HFF-Myc (cell line): ENCODE results near the gene SHROOM2.

Experiments
- DNase-seq: peaks from one replicate; pipeline ENCODE4 v3.0.0-alpha.2; 2011; ENCODE audit warnings: low read depth; ENCODE audit errors: extremely low read depth
- H3K4me3 ChIP-seq: replicated peaks from 2 replicates; pipeline ENCODE4 v1.5.1; 2011; ENCODE audit warnings: low read depth, mild to moderate bottlenecking, control low read depth, low read length
- TF ChIP-seq, protein P1 (sequence below): IDR thresholded peaks from 2 replicates; pipeline ENCODE4 v1.5.1; 2012; ENCODE audit warnings: mild to moderate bottlenecking, low read depth, low read length, control low read depth; ENCODE audit errors: missing control alignments

The SHROOM2 gene

DNA sequence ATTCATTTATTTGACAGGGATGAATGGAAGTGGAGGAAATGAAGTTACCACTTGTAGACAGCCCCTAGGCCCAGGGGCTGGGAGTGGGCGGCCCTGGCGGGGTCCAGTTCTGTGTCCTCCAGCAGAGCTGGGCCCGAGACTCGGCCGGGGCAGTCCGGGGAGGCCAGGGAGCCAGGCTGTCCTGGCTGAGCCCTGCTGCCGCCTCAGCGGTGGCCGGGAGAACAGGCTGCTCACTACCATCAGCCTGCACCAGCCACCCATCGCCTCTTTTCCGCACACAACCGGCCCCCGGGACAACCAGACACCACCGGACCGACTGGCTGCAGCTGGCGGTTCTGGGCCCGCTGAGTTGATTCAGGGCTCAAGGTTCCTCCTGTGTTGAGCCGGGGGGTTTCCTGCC is 206.5 kb downstream of the SHROOM2 start:
- no peak for DNase-seq
- no peak overlapping the region for H3K4me3 ChIP-seq
- TF ChIP-seq, protein P1, sequence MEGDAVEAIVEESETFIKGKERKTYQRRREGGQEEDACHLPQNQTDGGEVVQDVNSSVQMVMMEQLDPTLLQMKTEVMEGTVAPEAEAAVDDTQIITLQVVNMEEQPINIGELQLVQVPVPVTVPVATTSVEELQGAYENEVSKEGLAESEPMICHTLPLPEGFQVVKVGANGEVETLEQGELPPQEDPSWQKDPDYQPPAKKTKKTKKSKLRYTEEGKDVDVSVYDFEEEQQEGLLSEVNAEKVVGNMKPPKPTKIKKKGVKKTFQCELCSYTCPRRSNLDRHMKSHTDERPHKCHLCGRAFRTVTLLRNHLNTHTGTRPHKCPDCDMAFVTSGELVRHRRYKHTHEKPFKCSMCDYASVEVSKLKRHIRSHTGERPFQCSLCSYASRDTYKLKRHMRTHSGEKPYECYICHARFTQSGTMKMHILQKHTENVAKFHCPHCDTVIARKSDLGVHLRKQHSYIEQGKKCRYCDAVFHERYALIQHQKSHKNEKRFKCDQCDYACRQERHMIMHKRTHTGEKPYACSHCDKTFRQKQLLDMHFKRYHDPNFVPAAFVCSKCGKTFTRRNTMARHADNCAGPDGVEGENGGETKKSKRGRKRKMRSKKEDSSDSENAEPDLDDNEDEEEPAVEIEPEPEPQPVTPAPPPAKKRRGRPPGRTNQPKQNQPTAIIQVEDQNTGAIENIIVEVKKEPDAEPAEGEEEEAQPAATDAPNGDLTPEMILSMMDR = no peak

DNA sequence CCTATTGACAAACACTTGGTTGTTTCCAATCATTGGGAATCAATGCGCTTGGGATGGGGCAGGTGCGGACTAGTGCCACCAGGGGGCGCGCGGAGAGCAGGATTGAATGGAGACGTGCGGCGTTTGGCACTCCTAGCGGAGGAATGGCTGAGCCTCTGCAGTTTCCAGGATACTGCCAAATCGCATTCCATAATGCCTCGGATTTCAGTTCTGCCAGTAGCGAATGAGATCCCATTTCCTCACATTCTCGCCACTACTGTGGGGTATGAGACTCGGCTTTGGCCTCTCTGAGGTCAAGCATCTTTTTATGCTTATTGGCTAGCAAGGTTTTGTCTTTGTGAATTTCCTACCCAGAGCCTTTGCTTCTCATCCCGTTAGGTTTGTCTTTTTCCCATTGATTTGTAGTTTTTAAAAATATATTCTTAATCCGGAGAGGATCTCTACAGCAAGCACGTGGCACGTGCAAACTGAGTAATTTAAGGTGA is 209.7 kb downstream of the SHROOM2 start:
- no peak for DNase-seq
- TF ChIP-seq, protein P1 = peak; percentile 85
- no peak overlapping the region for H3K4me3 ChIP-seq

DNA sequence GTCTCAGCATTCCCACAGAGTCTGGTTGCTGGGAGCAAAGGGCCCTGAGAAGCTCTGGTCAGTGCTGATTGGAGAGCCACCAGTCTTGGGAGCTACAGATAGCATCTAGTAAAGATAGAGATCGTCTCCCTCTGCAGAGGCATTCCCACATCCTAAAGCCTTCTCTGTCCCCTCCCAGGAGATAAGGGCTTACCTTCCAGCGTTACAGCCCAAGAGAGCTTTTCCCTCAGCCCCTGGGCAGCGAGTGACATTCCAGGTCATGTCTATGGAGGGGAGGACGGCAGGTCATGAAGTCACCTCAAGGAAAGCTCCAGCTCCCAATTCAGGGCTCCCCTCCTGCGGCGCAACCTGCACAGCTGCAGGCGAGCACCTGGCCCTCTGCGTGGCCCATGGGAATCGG is 210.8 kb downstream of the SHROOM2 start:
- TF ChIP-seq, protein P1 = no peak
- DNase-seq = no peak

DNA sequence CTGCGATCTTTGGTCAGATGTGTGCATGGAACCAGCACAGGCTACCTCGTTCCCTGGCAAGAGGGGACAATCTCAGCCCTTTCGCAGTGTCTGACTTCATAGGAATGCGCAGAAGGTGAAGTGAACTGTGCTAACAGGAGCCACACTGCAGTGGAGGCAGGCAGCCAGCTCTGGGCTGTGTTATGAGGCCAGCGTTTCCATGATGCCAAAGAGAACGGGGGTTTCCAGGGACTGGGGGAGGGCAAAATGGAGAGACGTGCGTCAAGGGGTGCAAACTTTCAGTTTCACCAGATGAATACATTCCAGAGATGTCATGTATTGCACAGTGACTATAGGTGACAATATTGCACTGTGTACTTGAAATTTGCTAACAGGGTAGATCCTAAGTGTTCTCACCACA is 211.3 kb downstream of the SHROOM2 start:
- TF ChIP-seq, protein P1 = no peak
- no peak for DNase-seq
- no peak overlapping the region for H3K4me3 ChIP-seq

More for the DNA sequence above, 210.8 kb downstream of the SHROOM2 start:
- no peak overlapping the region for H3K4me3 ChIP-seq
